Smooth muscle cell (in vitro differentiated cells): Measurements from ENCODE around the gene CD28. TPM values are rescaled to one million over a fixed set of nuclear protein-coding genes. Genes with fewer than 3 reads are reported as not detected.
"Not testable (repeated sequence)": the region's sequence is repeated elsewhere in the genome, so short reads cannot be mapped to it uniquely, and the experiment has no call there.

Experiments
- DNase-seq: peaks from one replicate; lab custom pipeline; 2025; ENCODE audit not compliant: unreplicated experiment; lab: John Stamatoyannopoulos, UW
- H2AFZ ChIP-seq: fragments of 200-600 bp; sonication (generic); 2 replicates; pipeline ENCODE4 v1.6.0; 2016; ENCODE audit warnings: antibody characterized with exemption, low read depth, mild to moderate bottlenecking
- H3F3A ChIP-seq: fragments of 200-600 bp; sonication (generic); 2 replicates; pipeline ENCODE4 v1.6.0; 2017; ENCODE audit warnings: antibody characterized with exemption, low read depth
- H3K27ac ChIP-seq: fragments of 200-600 bp; sonication (generic); 2 replicates; pipeline ENCODE4 v1.5.1; 2016; ENCODE audit warnings: low read depth, mild to moderate bottlenecking
- H3K27me3 ChIP-seq: fragments of 200-600 bp; sonication (generic); 2 replicates; pipeline ENCODE4 v1.6.1; 2016; ENCODE audit warnings: low read depth, mild to moderate bottlenecking
- H3K36me3 ChIP-seq: fragments of 200-600 bp; sonication (generic); 2 replicates; pipeline ENCODE4 v1.5.1; 2016; ENCODE audit warnings: low read depth
- H3K4me1 ChIP-seq: fragments of 200-600 bp; sonication (generic); 2 replicates; pipeline ENCODE4 v1.5.1; 2016; ENCODE audit warnings: low read depth
- H3K4me2 ChIP-seq: fragments of 200-600 bp; sonication (generic); 2 replicates; pipeline ENCODE4 v1.6.0; 2016; ENCODE audit warnings: mild to moderate bottlenecking
- H3K4me3 ChIP-seq: fragments of 200-600 bp; sonication (generic); 2 replicates; pipeline ENCODE4 v1.5.1; 2016; ENCODE audit warnings: mild to moderate bottlenecking
- H3K79me2 ChIP-seq: fragments of 200-600 bp; sonication (generic); 2 replicates; pipeline ENCODE4 v1.6.0; 2016; ENCODE audit warnings: low read depth, mild to moderate bottlenecking
- H3K9ac ChIP-seq: fragments of 200-600 bp; sonication (generic); 2 replicates; pipeline ENCODE4 v1.6.0; 2016; ENCODE audit warnings: low read depth
- H3K9me3 ChIP-seq: fragments of 200-600 bp; sonication (generic); replicated peaks from 2 replicates; pipeline ENCODE4 v1.5.1; 2016; ENCODE audit warnings: low read depth
- H4K20me1 ChIP-seq: fragments of 200-600 bp; sonication (generic); 2 replicates; pipeline ENCODE4 v1.6.0; 2016; ENCODE audit warnings: low read depth
- CTCF ChIP-seq: fragments of 200-600 bp; sonication (generic); IDR thresholded peaks from 2 replicates; pipeline ENCODE4 v1.5.1; 2017; ENCODE audit warnings: borderline replicate concordance, mild to moderate bottlenecking, antibody characterized with exemption; ENCODE audit not compliant: insufficient read depth, poor library complexity, severe bottlenecking
- WGBS: methylation state at CpG from one replicate; pipeline ENCODE4 v1.1.7; 2016; ENCODE audit warnings: low lambda C conversion rate; 5-methylcytosine and 5-hydroxymethylcytosine counted together
- polyA plus RNA-seq: library from polyadenylated mRNA; unstranded; fragments of >200 nt; fragmentation: Nextera tagmentation; extraction: Ambion mirVana; gene quantifications from 2 replicates; pipeline ENCODE4 v1.2.1, GENCODE V29; 2016
- total RNA-seq: library from RNA; depleted of rRNA; stranded (reverse); fragments of >200 nt; gene quantifications from 2 replicates; pipeline ENCODE4 v1.2.3, GENCODE V29; 2014

The CD28 gene
- total and polyA plus RNA-seq, 2 experiments from 2014 or later: not detected

GRCh38 chr2:203772456-203773165, 66.2 kb downstream of the CD28 start:
- no peaks in the 10 kb centered on the region for H3K27me3 ChIP-seq
- peaks cover 2% of the 10 kb centered on the region for H3K4me1 ChIP-seq
- TF ChIP-seq CTCF: no peak
- H3K4me2 ChIP-seq: no peak overlapping the region
- no peak for DNase-seq
- H2AFZ ChIP-seq: no peak overlapping the region
- H3K9me3 ChIP-seq: no peaks in the 10 kb centered on the region
- H3K36me3 ChIP-seq: no peaks in the 10 kb centered on the region
- H3K9ac ChIP-seq: no peak overlapping the region
- no peak overlapping the region for H3K27ac ChIP-seq
- H4K20me1 ChIP-seq: no peaks in the 10 kb centered on the region
- no peaks in the 10 kb centered on the region for H3K79me2 ChIP-seq
- 98% methylated on average over 4 of the region's 4 CpGs for WGBS
- H3K4me3 ChIP-seq: no peak overlapping the region
- H3F3A ChIP-seq: no peaks in the 10 kb centered on the region

GRCh38 chr2:203774760-203775159, 68.3 kb downstream of the CD28 start:
- H3K27ac ChIP-seq: no peak overlapping the region
- no peak overlapping the region for H2AFZ ChIP-seq
- H3K4me3 ChIP-seq: no peak overlapping the region
- H3K9ac ChIP-seq: no peak overlapping the region
- DNase-seq: no peak
- no peaks in the 10 kb centered on the region for H4K20me1 ChIP-seq
- H3K9me3 ChIP-seq: no peaks in the 10 kb centered on the region
- no peak for TF ChIP-seq CTCF
- H3K27me3 ChIP-seq: no peaks in the 10 kb centered on the region
- 67% methylated on average over 9 of the region's 9 CpGs for WGBS
- peaks cover 2% of the 10 kb centered on the region for H3K4me1 ChIP-seq
- no peak overlapping the region for H3K4me2 ChIP-seq
- H3K79me2 ChIP-seq: no peaks in the 10 kb centered on the region
- no peaks in the 10 kb centered on the region for H3K36me3 ChIP-seq
- H3F3A ChIP-seq: no peaks in the 10 kb centered on the region

GRCh38 chr2:203775684-203776083, 69.2 kb downstream of the CD28 start:
- Histone ChIP-seq H3F3A (no peaks in the 10 kb centered on the region), H4K20me1 (no peaks in the 10 kb centered on the region), H3K4me3 (no peak overlapping the region), H3K27me3 (no peaks in the 10 kb centered on the region), H3K9me3 (no peaks in the 10 kb centered on the region), H2AFZ (no peak overlapping the region), H3K36me3 (no peaks in the 10 kb centered on the region), H3K4me1 (peaks cover 2% of the 10 kb centered on the region), H3K9ac (no peak overlapping the region), H3K4me2 (peak overlapping the region; percentile 15), H3K79me2 (no peaks in the 10 kb centered on the region), H3K27ac (peak overlapping the region; percentile 66)
- no peak for DNase-seq
- TF ChIP-seq CTCF: no peak
- WGBS: 73% methylated on average over 1 of the region's 1 CpG

- H3K27ac ChIP-seq: no peak overlapping the region
- H3K27me3 ChIP-seq: no peaks in the 10 kb centered on the region
- no peak overlapping the region for H3K4me2 ChIP-seq
- no peaks in the 10 kb centered on the region for H3K36me3 ChIP-seq
- H3K9me3 ChIP-seq: no peaks in the 10 kb centered on the region
- no peaks in the 10 kb centered on the region for H3F3A ChIP-seq
- no peak overlapping the region for H3K9ac ChIP-seq
- no peaks in the 10 kb centered on the region for H3K79me2 ChIP-seq
- 75% methylated on average over 5 of the region's 5 CpGs for WGBS
- no peak for TF ChIP-seq CTCF
- no peak for DNase-seq
- H3K4me1 ChIP-seq: peaks cover 2% of the 10 kb centered on the region
- H4K20me1 ChIP-seq: no peaks in the 10 kb centered on the region
- no peak overlapping the region for H3K4me3 ChIP-seq
- no peak overlapping the region for H2AFZ ChIP-seq
These were observed 70.6 kb downstream of the CD28 start for GRCh38 chr2:203777030-203777429.

- H4K20me1 ChIP-seq, H3K36me3 ChIP-seq, H3K4me1 ChIP-seq, H3K79me2 ChIP-seq, H3K4me3 ChIP-seq, H3K27ac ChIP-seq, DNase-seq, H3F3A ChIP-seq, H3K9me3 ChIP-seq, H3K9ac ChIP-seq, H2AFZ ChIP-seq, H3K4me2 ChIP-seq, H3K27me3 ChIP-seq: not testable (repeated sequence)
- WGBS: 95% methylated on average over 4 of the region's 4 CpGs
These were observed 73.1 kb downstream of the CD28 start for GRCh38 chr2:203779477-203780073.
